HUDEP-2 (cell line): ENCODE results near the gene DUSP2.
"Not testable (repeated sequence)": the region's sequence is repeated elsewhere in the genome, so short reads cannot be mapped to it uniquely, and the experiment has no call there.

Source experiments
- DNase-seq, 76 experiments: peaks; one replicate each; lab custom pipeline; 2025; ENCODE audit not compliant: unreplicated experiment in 76 of 76; lab: John Stamatoyannopoulos, UW

Gene DUSP2

DNA sequence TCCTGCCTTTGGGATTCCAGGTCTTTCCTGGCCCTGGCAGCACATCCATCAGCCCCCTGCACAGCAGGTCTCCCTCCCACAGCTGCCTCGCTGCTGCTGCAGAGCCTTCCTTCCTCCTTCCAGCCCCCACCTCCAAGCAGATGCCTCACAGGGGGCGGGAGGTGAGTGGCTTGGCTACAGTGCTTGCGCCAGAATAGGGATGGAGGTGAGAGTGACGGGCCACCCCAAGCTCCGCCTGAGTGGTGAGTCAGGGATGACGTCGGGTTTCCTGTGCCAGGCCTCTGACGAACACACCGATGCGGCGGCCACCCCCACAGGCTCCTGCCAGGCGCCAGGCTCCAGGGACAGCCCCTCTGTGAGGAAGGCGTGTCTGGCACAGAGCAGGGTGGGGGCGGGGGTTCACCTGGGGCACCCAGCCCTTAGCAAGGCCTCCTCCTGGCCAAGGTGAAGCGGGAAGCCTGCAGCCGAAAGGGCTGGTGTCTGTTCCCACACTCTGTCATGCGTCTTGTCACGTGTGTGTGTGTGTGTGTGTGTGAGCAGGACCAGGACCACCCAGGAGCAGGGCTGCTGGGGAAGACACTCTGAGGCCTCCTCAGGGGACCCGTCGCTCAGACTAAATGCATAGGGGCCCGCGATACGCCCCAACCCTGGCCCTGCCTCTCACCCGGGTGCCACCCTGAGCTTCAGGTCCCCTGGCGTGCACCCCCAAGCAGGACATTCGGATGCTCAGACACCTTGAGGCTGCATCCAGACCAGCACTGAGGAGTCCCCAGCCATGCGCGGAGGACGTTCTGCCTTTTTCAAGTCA lies 3.4 kb upstream of the DUSP2 start:
- peak in 60 of 76 experiments; percentile 2 to 76 (median 46) for DNase-seq

DNA sequence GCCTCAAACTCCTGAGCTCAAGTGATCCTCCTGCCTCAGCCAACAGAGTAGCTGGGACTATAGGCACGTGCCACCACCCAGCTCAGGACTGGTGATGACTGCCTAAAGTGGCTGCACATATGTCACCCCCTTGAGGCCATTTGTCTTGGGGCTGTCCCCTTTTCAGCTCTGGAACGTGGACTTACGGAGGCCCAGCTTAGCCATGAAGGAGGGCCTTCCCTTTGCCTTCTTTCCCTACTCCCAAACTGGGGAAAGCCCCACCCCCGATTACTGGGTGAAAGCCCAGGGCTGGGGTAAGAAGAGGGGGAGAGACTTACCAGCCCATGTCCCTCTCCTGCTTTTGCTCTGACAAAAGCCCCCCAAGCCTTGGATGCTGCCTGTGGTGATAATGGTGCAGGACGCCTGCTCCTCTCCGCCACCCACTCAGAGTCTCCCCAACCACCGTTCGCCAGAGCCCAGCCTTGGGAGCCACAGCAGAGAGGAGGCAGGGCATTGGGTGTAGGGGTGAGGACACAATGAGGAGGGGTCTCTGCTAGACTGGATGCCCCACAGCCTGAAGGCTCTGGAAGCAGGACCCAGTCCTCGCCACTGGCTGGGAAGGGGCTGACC lies 2.5 kb upstream of the DUSP2 start:
- DNase-seq, result peak in 13 of 76 experiments; percentile 8 to 46 (median 20)

GRCh38 chr2:96146881-96147592 lies 1.8 kb upstream of the DUSP2 start:
- DNase-seq, result peak in 3 of 76 experiments; percentile 19 to 40 (median 23)

DNA sequence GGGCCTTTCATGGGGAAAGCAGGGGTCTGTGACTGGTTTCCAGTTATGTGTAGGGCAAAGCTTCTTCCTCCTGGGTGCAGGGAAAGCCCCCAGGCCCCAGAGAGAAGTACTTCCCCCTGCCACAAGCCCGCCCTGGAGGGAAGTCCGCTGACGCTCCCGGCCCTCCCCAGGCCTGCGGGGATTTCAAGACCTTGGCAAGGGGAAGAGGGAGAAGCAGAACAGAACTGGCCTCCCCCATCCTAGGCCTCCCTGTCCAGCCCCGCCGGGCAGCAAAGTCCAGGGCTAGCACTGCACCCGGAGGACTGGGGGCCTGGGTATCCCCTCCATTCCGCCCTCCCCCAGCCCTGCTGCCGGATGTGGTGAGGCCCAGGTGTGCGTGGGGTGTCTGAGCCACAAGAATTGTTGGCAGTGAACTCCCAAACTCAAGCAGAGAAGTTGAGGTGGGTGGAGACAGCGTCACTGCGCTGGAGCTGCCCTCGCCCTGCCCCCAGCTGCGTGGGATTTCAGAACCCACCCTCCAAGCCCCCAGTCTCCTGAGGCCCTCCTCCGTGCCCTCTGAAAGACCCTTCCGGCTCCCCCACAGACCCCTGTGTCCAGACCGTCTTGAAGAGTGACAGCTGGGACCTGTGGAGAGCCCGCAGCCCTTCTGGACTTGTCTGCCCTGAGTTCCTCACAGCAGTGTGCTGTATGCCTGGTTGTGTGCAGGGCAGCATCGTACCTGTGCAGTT lies 1.1 kb upstream of the DUSP2 start:
- DNase-seq, result peak in 28 of 76 experiments; percentile 13 to 68 (median 28)

- no peak for DNase-seq
Measured at GRCh38 chr2:96145848-96146152, 560 bp upstream of the DUSP2 start.

- DNase-seq, result peak in 15 of 76 experiments; percentile 10 to 54 (median 38)
Measured at GRCh38 chr2:96144481-96145035, 682 bp downstream of the DUSP2 start.

DNA sequence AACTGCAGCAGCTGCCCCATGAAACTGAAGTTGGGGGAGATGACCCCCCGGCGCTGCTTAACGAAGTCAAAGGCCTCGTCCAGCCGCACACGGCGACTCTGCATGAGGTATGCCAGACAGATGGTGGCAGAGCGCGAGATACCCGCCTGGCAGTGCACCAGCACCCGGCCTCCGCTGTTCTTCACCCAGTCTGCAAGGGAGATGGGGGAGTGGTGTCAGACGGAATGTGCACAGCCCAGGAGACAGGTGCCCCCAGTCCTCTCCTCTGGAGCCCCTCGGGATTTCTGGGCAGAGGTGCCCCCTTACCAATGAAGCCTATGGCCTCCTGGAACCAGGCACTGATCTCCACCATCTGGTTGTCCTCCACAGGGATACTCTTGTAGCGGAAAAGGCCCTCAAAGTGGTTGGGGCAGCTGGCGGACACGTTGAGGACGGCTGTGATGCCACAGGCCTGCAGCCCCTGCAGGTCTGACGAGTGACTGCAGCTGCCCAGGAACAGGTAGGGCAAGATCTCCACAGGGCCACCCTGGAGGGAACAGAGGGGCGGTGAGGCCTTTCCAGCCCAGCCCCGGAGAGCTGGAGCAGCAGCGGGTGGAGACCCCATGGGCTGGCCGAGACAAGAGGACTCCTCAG lies 1.3 kb downstream of the DUSP2 start:
- peak in 22 of 76 experiments; percentile 11 to 54 (median 24) for DNase-seq

DNA sequence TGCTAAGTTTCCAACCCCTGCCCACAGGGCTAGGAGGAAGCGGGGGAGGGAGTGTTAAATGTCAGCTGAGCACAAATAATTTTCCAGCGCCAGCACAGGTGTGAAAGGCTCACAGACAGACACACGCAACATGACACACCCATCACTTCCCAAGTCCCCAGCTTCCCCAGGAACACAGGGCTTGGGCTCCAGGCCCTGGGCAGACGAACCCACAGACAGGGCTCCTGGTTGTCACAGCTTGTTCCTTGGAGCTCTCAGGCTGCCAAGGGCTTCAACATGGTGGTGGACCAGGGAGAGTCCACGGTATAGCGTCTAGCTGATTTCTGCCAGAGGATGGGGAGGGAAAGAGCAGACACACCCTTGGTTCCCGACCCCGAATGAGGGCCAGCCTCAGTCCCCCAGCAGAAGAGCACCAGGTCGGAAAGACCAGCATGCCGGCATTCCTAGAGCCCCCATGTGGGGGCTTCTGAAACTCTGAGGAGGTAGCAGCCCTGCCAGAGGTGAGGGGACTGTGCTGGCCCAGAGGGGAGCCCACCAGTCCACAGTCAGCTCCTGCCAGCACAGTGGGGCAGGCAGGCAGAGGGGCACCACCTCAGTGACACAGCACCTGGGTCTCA lies 1.9 kb downstream of the DUSP2 start:
- no peak for DNase-seq

DNA sequence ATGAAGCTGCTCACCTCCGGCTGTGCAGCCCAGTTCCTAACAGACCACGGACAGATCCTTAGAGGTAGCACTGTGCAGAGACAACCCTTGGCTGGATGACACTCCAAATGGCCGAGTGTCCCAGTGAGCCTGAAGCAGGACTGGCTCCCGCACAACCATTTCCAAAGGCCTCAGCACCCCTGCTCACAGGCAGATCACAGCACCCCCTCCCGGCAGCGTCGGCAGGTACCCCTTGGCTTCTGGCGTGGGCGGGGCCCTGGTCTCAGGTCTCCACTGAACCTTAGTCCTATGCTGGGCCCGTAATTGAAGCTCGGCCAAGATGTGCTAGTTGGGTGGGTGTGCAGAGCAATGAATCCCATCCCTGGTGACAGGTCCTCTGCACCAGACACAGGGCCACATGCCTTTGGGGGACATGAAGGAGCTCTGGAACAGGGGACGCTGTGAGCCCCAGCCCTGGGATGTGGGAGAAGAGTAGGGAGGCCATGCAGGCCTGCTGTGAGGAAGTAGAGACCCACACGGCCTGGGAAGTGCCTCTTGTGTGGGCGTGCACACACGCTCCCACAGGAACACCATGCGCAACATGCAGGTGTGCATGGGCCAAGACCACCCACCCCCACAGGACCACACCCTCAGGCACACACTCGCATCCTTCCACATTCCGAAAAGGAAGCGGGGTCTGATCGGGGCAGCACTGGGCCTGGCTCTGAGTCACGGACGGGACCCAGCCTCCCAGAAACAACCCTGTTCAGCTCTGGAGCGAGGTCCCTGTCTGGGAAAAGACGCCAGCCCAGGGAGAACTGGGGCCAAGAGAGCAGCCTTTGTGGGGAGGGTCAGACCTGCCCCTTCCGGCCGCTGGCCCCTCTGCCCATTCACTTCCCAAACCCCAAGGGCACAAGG lies 2.8 kb downstream of the DUSP2 start:
- peak in 7 of 76 experiments; percentile 19 to 58 (median 34) for DNase-seq

- DNase-seq, result not testable (repeated sequence)
Measured at GRCh38 chr2:96141624-96141967, 3.6 kb downstream of the DUSP2 start.

GRCh38 chr2:96140941-96141623 lies 4.2 kb downstream of the DUSP2 start:
- no peak for DNase-seq

GRCh38 chr2:96139181-96139758 lies 6.0 kb downstream of the DUSP2 start:
- DNase-seq, result no peak

GRCh38 chr2:96138179-96139145 lies 6.8 kb downstream of the DUSP2 start, which contains the start of gene ASTL:
Gene ASTL (minus strand): TSS chr2:96138502. CDS start chr2:96138436, 66 bp downstream.
- DNase-seq, result peak in 44 of 76 experiments; percentile 3 to 54 (median 22)

- DNase-seq, result no peak
Measured at GRCh38 chr2:96137321-96138178, 7.7 kb downstream of the DUSP2 start.

- DNase-seq, result peak in 1 of 76 experiments; percentile 21
Measured at GRCh38 chr2:96136129-96136720, 9.0 kb downstream of the DUSP2 start.
